GM10266 (cell line): ENCODE results near the gene MAML3.

Experiments used
- DNase-seq: peaks from one replicate; pipeline ENCODE4 v3.0.0; 2012; ENCODE audit errors: extremely low spot score
- TF ChIP-seq, protein P1 (sequence below): IDR thresholded peaks from 2 replicates; pipeline ENCODE4 v1.5.1; 2012; ENCODE audit warnings: mild to moderate bottlenecking, low read depth; ENCODE audit not compliant: control insufficient read depth, insufficient read depth; ENCODE audit errors: missing control alignments

Gene MAML3

DNA sequence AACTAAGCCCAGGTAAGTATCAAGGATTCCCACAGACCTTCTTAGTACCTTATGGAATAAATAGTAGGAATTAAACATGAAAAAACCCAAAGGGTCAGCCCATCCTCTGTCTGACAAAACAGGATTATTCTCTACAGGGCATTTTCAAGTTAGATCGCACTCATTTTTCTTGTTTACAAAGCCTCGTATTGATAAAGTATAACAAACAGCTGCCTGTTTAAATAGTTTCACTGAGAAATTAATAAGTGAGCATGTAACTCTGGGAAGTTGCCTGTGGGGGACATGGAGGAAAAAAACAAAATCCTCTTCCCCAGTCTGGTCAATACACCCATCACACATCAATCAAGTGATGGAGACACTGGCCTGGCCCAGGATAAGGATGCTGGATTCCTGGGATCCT, 48.5 kb downstream of the MAML3 start:
- DNase-seq: no peak
- TF ChIP-seq, protein P1, sequence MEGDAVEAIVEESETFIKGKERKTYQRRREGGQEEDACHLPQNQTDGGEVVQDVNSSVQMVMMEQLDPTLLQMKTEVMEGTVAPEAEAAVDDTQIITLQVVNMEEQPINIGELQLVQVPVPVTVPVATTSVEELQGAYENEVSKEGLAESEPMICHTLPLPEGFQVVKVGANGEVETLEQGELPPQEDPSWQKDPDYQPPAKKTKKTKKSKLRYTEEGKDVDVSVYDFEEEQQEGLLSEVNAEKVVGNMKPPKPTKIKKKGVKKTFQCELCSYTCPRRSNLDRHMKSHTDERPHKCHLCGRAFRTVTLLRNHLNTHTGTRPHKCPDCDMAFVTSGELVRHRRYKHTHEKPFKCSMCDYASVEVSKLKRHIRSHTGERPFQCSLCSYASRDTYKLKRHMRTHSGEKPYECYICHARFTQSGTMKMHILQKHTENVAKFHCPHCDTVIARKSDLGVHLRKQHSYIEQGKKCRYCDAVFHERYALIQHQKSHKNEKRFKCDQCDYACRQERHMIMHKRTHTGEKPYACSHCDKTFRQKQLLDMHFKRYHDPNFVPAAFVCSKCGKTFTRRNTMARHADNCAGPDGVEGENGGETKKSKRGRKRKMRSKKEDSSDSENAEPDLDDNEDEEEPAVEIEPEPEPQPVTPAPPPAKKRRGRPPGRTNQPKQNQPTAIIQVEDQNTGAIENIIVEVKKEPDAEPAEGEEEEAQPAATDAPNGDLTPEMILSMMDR: no peak

DNA sequence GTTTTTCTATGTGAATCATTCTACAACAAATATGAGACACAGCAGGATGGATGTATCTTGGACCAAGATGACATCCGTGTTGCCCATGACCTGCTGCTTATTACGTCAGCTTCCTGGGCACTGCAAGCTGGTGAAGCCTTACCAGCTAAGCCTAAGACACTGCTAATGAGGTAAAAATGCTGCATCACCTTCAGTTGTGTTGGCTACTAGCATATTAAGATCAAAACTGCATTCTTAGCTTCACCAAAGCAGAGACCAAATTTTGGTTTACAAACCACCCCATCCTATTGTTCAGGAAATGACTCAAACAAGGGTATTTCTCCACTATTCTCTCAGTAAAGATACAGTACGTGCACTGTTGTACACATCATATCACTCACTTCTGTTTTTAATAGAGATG, 50.3 kb downstream of the MAML3 start:
- TF ChIP-seq, protein P1: no peak
- DNase-seq: no peak

DNA sequence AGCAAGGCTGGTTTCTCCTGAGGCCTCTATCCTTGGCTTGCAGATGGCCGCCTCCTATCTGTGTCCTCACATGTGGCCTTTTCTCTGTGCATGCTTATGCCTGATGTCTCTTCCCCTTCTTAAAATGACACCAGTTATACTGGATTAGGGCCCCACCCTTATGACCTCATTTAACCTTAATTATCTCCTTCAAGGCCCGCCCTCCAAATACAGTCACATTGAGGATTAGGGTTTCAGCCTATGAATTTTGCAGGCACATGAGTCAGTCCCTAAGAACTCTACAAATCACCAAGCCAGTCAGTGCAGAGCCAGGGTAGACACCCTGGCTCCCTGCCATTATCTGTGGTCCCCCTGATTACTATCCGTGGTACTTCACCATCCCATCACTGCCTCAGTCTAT, 51.6 kb downstream of the MAML3 start:
- TF ChIP-seq, protein P1: no peak
- DNase-seq: no peak

DNA sequence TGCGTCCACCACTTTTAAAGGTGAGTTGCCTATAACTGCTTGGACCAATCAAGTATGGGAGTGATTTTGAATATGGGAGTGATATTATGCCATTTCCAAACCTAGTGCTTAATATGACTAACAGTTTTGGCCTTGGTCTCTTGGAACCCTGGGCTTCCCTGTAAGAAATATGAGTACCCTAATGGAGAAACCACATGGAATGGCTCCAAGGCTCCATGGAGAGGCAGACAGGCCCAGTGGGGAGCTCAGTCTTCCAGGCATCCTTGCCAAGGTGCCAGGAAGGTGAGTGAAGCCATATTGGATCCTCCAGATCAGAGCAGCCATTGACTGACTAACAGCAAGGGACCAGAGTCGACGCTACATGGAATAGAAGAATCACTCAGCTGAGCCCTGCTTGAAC, 53.2 kb downstream of the MAML3 start:
- no peak for DNase-seq
- TF ChIP-seq, protein P1: no peak

DNA sequence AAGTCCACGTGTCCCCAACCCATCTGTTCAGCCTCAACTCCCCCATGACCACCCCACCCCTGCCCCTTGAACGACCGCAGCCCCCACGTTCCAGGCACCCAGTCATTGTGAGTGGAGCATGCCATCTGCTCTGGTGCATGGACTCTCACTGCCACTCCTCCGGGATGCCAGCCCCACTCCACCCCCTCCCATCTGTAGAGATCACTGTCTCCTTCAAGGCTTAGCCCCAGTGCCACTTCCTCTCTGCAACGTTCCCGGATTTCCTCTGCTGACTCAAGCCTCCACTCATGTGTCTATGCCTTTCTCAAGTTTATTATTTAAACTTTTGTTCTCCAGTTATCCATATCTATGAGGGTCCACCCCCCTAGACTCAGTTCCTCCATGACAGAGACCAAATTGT, 54.0 kb downstream of the MAML3 start:
- TF ChIP-seq, protein P1: no peak
- no peak for DNase-seq

DNA sequence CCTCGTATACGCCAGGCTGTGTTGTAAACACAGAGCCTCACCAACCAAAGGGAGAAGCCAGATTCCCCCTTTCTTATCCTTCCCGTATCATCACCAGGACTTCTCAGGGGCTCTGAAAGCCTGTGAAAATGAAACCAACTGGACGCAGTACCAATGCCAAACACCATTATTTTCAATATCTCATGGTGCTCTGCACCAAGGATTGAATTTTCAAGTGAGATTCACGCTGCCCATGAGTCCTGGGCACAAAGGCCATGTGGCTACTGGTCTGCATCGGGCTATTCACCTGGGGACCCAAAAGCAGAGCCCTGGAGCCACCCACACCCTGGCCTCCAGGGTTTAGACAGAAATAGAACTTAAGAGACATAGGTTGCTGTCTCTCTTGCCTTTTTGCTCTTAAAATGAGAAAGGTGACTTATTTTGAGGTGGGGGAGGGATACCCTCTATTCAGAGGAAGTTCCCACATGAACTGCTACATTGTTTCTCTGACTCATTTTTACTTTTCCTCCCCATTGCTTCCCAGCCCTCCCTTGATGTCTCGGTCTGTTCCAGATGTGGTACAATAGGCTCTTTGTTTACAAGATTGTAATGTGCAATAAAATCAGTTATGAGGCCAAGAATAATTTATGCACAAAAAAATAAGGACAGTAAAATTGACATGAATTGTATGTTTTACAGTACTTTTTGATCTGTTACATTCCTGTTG, 55.4 kb downstream of the MAML3 start:
- DNase-seq: no peak
- TF ChIP-seq, protein P1: no peak

DNA sequence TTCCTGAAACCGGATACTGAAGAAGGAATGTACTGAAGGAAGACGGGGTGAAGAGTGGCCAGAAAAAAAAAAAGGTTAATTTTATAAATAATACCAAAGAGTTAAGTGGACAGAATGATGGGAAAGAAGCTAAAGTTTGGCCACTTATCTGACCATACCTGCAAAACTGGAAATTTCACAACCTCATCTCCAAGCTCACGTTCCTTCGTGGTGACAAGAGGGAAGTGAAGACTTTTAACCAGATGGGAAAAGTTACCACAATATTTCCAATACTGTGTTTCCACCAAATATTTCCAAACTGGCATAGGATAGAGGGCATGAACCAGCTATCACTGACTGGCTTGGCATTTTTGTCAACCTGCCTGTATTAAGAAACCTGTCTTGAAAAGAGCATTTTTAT, 56.4 kb downstream of the MAML3 start:
- TF ChIP-seq, protein P1: no peak
- no peak for DNase-seq
